HG02588 (cell line): ENCODE measurements around the gene LOX.

Experiments
- ATAC-seq: cut with Tn5 transposase; IDR thresholded peaks from one replicate; pipeline ENCODE4 v1.9.1; 2021; ENCODE audit warnings: mild to moderate bottlenecking, moderate library complexity; ENCODE audit not compliant: unreplicated experiment

Gene LOX

DNA sequence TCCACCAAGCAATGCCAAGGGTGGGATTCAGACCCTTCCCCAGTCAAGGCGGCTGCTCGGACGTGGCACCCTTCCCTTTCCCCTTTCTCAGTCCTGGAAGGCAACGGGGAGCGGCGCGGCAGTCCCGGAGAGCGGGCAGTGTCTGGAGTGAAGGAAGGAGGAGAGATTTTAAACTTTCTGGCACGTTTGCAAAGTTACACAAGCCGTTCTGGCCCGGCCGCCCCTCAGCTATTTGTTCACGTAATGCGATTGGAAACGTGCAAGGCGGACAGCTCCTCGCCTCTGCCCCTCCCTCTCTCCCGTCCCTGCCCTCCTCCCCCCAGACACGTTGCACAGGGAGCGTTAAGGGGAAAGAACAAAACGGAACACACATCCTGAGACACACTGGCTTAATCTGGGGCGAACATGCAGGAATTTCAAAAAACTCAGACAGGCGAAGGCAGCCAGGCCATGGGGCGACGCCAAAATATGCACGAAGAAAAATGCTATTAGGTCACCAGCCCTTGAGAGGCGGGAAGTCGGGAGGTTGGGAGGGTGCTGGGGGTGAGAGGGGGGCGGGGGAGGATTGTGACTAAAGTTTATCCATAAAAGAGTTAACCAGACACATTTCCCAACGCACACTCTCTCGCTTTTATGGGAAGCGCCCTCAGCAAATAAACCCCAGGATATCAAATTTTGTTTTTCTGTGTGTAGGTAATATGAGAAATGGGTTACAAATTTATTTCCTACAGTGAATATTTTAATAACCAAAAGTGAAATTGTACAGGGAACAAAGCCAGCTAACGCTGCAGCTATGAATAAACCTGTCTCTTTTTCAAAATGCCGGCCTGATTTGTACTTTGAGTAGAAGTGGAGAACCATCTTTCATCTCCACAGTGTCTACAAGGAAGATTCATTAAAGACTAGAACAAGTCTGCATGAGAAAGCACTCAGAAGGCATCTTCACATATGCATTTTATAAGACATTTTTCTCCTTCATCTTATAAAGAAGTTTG, at the start of gene LOX:
Gene LOX (minus strand): TSS at position 144 of the 995 bp plus-strand sequence. CDS start 274 bp downstream, outside the sequence.
- no peak for ATAC-seq

DNA sequence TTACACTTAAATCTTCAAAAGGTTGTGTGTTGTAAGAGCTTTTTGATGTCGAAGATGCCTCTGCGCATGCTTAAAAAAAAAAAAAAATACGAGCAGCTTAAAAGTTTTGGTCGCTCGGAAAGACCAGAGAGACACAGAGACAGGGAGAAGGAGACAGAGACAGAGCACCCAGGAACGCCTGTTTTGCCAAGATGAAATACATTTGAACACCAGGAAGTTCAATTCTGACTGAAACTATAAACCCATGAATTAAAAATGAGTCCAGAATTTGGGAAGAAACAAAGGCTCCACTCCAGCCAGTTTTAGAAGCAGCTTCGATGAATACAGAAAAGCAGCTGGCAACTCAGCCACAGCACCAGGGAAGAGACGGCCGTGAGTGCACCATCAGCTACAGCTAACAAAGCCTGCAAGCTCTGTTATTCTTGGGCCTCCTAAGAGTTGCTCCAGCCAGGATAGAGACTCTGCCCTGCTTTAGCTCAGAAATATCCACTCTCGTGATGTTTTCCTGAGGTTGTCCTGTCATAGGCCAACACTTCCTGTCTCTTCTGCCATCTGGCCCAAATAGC, 48.8 kb upstream of the LOX start:
- no peak for ATAC-seq

DNA sequence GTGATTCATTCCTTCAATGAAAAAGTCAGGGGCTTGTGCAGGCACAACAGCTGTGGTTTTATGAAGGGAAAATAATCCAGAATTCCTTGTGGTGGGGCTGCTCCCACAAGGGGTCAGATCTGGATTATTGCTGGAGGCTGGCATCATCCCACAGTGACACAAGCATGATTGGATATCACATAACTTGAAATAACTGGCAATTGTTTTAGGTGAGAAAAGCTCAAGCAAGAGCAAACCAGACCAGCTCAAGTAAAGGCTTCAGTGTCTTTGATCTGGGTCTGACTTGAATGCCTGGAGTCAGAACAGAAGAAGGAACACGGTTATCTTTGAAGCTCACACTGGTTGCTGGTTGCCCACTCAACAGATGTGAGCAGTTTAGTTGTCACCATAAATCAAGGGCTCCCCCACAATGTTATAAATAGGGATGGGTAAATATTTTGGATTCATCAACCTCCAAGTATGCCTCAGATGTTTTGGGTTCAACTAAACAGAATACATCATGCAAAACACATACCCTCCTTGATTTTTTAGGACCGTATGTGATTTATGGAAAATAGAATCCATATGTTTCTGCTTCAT, 48.2 kb upstream of the LOX start:
- no peak for ATAC-seq

GRCh38 chr5:122124766-122125165, 46.7 kb upstream of the LOX start:
- ATAC-seq = no peak

DNA sequence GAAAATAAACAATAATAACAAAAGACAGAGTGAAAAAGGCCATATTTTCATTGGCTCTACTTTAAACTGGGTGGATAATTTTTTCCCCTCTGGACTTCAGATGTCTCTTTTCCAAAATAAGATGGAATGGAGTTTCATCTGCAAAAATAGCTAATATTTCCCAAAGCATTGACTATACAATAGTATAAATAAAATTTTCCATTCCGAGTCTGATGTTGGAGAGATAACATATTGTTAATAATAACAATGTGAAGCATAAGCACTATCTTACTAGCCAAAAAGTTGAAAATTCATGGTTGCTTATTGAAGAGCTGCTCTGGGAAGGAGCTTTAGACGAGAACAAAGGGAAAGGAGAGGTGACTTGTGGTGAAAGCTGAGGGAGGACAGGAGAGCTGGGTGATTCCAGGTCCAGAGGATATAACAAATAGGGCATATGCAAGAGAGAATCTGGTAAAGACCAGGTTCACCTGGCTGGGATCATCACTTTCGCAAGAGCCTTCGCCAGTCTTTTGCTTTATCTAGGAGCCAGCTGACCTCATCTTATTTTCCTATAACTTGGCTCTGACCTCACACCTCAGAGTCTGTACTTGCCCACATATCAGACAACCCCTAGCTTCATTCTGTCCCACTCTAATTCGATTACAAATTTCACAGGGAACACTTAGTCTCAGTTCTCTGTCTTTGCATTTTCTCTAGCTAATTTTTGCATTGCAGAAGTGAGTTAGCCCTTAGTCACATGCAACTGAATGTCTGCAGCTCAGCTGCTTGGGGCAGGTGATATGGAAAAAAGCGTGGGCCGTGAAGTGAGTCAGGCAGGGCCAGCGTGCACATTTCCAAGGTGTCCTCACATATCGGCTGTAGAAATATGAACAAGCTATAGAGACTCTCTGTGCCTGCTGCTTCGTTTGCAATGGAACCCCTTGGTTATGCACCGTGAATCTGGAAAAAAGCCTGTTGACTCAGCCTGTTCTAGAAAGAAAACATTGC, 43.7 kb upstream of the LOX start:
- ATAC-seq = no peak

GRCh38 chr5:122120957-122121356, 42.9 kb upstream of the LOX start:
- no peak for ATAC-seq

DNA sequence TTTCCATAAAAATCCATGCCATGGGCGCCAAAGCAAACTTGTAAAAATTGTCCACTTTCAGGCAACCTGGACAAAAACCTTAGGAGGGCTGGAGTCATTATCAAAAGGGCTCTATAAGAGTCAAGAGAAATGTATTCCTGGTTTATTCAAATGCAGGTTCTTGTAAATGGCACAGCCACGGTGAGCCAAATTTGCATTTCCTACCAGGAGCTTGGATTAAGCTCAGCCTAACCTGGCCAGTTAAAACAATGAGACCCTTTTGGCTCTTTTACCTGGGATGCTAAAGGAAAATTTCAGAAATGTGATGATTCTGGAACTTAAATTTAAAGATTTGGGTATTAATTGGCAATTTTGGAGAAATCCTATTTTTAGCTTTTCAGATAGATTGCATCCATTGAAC, 42.4 kb upstream of the LOX start:
- ATAC-seq = no peak

- ATAC-seq = no peak
Observed at GRCh38 chr5:122119205-122119604, 41.1 kb upstream of the LOX start.

DNA sequence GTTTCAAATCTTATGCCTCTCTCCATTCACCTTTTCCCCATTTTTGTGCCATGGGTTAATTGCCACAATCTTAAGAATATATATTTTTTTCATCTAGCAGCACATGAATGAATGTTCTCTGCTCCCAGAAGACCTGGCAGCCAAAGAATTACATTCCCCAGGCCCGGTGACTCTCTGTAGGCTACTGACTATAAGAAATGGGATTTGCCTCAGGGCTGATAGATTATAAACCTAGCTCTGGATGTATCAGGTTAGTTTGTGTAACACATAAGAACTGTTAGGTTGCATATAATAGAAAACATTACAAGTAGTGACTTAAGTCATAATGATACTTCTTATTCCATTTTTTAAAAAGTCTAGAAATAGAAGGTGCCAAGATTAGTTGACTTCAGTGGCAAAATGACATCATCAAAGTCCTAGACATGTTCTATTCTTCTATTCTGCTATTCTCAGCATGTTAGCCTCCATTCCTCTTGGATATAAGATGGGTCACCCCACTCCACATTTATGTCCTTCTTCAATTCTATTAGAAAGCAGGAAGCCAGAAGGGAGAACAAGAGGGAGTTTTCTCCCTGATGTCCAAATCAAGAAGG, 40.4 kb upstream of the LOX start:
- ATAC-seq = no peak

DNA sequence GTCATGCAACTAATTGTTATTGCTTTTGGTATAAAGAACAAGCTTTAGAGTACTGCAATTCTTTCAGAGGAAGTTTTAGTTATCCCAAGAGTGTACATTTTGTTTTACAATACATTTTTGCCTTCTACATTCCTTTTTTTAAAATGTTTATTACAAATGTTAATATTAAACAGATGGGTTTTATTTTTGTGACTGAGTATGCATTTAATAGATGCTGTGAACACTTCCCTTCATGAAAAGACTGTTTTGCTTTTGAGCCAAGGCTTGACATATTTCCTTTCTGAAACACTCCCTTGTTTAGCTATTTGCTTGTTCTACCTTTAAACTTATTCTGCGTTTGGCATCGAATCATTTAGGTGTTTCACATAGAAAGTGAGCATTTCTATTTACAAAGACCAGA, 36.4 kb upstream of the LOX start:
- ATAC-seq = no peak

DNA sequence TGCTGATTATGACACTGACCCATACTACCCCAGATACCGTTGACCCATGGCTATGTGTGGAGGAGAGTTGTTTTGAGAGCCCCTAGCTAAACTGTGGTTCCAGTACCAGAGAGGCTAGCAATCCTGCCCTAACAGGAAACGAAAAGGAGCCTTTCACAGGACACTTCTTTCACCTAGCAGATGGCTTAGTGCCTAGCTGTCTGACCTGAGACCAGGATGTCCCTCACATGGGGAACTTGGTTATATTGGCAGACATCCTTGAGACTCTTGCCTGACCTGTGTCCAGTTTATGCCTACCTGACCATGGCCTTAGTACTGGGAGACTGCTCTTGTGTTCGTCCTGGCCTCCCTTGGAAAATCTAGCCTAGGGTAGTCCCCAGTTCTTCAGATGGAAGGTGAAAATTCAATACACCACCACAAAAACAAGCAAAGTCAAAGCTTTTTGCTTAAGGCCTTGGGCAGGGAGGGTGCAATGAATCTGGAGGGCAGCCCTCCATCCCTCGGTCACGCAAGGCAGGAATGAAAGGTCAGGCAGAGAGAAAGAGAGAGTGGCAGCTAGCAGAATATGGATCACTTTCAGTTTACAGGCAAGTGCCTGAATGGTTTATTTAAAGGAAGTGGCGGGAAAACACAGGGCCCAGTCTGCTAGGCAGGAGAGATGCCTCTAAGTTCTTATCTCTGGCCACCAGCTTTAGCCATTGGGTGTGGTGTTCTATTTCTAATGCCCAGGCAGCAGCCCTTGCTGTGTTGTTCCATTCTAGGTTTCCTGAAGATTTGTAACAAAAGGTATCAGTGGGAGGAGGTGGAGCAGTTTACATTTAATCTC, 34.9 kb upstream of the LOX start:
- no peak for ATAC-seq

GRCh38 chr5:122112063-122112462, 34.0 kb upstream of the LOX start:
- ATAC-seq = no peak

DNA sequence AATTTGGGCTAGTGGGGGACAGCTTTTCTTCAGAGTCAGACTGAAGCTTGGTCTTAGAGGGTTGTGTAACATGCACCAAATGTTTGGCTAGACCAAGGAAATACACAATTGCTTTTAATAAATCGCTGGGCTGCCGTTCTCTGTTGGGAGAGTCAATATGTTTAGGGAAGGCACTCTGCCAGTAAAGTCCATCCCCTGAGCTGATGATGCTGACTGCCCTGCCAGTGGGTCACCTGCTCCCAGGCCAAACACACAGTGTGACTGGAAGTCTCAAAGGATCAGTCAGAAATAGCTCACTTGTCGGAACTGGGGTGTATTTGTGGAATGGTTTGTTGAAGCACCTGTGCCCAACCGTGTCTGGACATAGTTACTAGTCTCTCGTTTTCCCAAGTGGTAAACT, 33.4 kb upstream of the LOX start:
- ATAC-seq = no peak

- ATAC-seq = no peak
Observed at GRCh38 chr5:122110987-122111386, 32.9 kb upstream of the LOX start.

DNA sequence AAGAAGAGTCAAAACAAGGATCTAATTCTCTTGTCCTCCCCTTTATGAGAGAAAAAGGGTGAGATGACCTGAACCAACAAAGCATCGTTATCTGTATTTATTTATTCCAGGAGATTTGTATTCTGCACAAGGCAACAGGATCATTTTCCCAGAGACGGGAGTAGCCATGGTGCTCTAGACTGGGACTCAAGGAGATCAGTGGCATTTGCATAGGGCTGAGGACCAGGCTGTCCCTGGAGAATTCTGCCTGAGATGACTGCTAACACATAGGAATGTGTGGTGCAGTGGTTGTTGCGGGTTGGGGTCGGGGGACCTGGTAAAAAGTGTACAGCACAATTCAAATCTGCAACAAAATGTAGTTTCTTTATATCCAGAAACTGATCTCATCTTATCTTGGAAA, 29.0 kb upstream of the LOX start:
- ATAC-seq = no peak

DNA sequence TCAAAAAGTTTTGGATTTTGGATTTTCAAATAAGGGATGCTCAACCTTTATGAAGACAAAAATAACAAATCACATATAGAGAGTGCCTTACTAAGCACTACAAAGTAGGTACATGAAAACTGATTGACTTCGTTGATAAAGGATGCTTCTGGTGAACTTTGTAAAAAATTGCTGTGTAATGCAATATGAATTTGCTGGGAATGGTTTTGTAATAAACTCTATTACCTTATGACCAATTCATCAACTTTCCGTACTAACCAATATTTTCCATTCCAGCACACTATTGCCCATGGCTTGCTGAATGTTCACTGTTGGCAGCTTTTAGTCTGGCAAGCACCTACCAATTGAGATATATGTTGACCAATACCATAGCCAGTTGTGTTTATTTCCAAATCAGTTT, 27.9 kb upstream of the LOX start:
- no peak for ATAC-seq

GRCh38 chr5:122102825-122103224, 24.8 kb upstream of the LOX start:
- ATAC-seq = no peak

- ATAC-seq = no peak
Observed at GRCh38 chr5:122101636-122102285, 23.7 kb upstream of the LOX start.
